Glutamatergic neuron (in vitro differentiated cells): ENCODE data around the gene RAB24. TPM values are rescaled to one million over a fixed set of nuclear protein-coding genes. Genes with fewer than 3 reads are reported as not detected.

Source experiments
- DNase-seq: peaks from one replicate; pipeline ENCODE4 v3.0.0; 2022
- H3K27ac Mint-ChIP-seq: one replicate; pipeline ENCODE4 v1.8.0; 2020; ENCODE audit warnings: mild to moderate bottlenecking, mixed read lengths, inconsistent platforms; ENCODE audit not compliant: unreplicated experiment
- H3K27me3 Mint-ChIP-seq: one replicate; pipeline ENCODE4 v1.8.0; 2020; ENCODE audit warnings: mild to moderate bottlenecking, moderate library complexity, mixed read lengths, inconsistent platforms; ENCODE audit not compliant: unreplicated experiment
- H3K36me3 Mint-ChIP-seq: one replicate; pipeline ENCODE4 v1.8.0; 2020; ENCODE audit warnings: mild to moderate bottlenecking, mixed read lengths, inconsistent platforms; ENCODE audit not compliant: unreplicated experiment
- H3K4me1 Mint-ChIP-seq: one replicate; pipeline ENCODE4 v1.8.0; 2020; ENCODE audit warnings: mild to moderate bottlenecking, low read depth, mixed read lengths, inconsistent platforms; ENCODE audit not compliant: unreplicated experiment
- H3K4me3 Mint-ChIP-seq: one replicate; pipeline ENCODE4 v1.8.0; 2020; ENCODE audit warnings: mild to moderate bottlenecking, mixed read lengths, inconsistent platforms; ENCODE audit not compliant: unreplicated experiment
- H3K9me3 Mint-ChIP-seq: one replicate; pipeline ENCODE4 v1.8.0; 2020; ENCODE audit warnings: mild to moderate bottlenecking, moderate library complexity, mixed read lengths, inconsistent platforms; ENCODE audit not compliant: unreplicated experiment
- total RNA-seq: library from RNA; stranded (reverse); fragmentation: NEBNext Ultra II Directional; extraction: Animal tissue kit (Norgen Biotek cat#: 25700); gene quantifications from one replicate; pipeline ENCODE4 v1.2.1, GENCODE V29; 2021; ENCODE audit not compliant: unreplicated experiment
- TF ChIP-seq, protein P1 (sequence below): fragments of 200-600 bp; sonication (generic); IDR thresholded peaks from one replicate; pipeline ENCODE4 v1.5.0; 2021; ENCODE audit not compliant: partially characterized antibody, unreplicated experiment

Gene RAB24
- total RNA-seq, 1 donor from 2014 or later = 13.5 TPM

DNA sequence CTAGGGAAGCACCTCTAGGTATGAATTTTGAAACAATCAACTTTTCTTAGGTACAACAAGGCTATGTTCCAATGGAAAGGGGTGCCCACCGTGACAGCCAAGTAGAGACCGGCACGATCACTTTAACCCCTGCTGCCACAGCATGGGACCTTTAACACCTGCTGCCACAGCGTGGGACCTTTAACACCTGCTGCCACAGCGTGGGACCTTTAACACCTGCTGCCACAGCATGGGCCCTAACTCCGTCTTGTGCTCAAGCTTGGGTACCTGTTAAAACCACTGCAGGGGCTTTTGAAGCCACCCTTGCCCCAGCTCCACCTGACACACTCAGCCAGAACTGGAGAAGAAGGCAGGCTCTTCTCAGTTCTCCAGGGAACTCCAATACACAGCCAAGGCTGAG, 26.4 kb upstream of the RAB24 start:
- no peaks in the 10 kb centered on the region for H3K36me3 Mint-ChIP-seq
- H3K27ac Mint-ChIP-seq = no peak overlapping the region
- DNase-seq = no peak
- peaks cover 8% of the 10 kb centered on the region for H3K27me3 Mint-ChIP-seq
- H3K9me3 Mint-ChIP-seq = peaks cover 5% of the 10 kb centered on the region
- TF ChIP-seq, protein P1, sequence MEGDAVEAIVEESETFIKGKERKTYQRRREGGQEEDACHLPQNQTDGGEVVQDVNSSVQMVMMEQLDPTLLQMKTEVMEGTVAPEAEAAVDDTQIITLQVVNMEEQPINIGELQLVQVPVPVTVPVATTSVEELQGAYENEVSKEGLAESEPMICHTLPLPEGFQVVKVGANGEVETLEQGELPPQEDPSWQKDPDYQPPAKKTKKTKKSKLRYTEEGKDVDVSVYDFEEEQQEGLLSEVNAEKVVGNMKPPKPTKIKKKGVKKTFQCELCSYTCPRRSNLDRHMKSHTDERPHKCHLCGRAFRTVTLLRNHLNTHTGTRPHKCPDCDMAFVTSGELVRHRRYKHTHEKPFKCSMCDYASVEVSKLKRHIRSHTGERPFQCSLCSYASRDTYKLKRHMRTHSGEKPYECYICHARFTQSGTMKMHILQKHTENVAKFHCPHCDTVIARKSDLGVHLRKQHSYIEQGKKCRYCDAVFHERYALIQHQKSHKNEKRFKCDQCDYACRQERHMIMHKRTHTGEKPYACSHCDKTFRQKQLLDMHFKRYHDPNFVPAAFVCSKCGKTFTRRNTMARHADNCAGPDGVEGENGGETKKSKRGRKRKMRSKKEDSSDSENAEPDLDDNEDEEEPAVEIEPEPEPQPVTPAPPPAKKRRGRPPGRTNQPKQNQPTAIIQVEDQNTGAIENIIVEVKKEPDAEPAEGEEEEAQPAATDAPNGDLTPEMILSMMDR = no peak
- no peak overlapping the region for H3K4me3 Mint-ChIP-seq
- peaks cover 22% of the 10 kb centered on the region for H3K4me1 Mint-ChIP-seq

DNA sequence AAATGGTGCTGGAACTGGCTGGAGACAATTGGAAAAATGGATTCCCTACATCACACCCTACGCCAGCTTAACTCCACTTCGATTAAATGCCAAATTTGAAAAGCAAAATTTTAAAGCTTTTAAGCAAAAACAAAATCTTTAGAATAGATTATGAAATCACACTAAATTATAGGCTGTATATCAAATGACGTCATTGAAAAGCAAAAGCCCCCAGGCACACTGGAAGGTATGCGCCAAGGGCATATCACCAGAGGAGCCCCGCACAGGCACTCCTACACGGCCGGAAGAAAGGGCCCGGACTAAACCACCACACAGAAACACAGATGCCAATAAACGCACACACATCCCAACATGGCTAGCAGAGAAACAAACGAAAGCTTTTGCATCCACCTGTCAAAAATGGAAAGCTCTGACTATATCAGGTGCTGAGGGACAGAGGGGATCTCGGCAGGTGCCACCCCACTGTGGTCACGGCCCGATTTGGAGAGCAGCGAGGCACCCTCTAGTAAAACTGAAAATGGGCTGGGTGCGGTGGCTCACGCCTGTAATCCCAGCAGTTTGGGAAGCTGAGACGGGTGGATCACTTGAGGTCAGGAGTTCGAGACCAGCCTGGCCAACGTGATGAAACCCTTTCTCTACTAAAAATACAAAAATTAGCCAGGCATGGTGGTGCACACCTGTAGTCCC, 25.2 kb upstream of the RAB24 start:
- Mint-ChIP-seq H3K27me3 (peaks cover 8% of the 10 kb centered on the region), H3K4me3 (no peak overlapping the region), H3K9me3 (peaks cover 1% of the 10 kb centered on the region), H3K4me1 (peaks cover 19% of the 10 kb centered on the region), H3K27ac (no peak overlapping the region), H3K36me3 (no peaks in the 10 kb centered on the region)
- no peak for DNase-seq
- TF ChIP-seq, protein P1 = no peak

DNA sequence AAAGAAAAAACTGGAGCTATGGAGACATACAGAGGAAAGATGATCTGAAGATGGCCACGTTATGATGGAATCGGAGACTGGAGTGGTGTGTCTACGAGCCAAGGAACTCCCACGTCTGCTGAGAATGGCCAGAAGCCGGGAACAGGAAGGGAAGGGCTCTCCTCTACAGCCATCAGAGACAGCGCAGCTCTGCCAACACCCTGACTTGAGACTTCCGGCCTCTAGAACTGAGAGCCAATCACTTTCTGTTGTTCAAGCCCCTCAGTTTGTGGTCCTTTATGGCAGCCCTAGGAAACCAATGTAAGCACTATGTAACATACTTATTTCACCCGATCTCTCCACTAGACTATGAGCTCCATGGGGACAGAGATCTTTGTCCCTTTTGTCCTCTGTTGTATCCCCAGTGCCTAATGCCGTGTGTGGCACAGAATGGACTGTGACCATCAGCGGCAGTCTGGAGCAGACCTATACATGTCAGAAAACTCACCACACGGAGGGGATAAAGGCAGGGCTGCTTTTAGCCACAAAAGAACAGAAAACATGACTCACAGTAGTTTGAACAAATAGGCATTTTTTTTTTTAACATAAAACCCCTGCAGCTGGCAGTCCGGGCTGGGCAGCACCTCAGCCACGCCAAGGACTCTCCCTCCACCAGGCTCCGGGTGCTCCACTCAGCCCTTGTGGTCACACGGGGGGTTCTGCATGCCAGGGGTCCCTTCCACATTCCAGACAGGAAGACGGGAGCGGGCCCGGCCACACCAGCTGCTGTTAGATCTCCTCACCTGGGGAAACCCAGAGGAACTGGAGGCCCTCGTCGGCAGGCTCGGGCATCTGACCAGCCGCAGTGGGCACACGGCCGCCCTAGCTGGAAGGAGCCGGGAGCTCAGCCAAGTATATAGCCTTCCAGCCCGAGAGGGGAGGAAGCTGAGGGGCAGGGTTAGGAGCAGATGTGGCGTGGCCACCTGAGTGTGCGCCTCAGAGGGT, 24.3 kb upstream of the RAB24 start:
- TF ChIP-seq, protein P1 = no peak
- peaks cover 13% of the 10 kb centered on the region for H3K4me1 Mint-ChIP-seq
- H3K27ac Mint-ChIP-seq = no peak overlapping the region
- H3K27me3 Mint-ChIP-seq = peaks cover 8% of the 10 kb centered on the region
- no peak for DNase-seq
- peaks cover 1% of the 10 kb centered on the region for H3K9me3 Mint-ChIP-seq
- H3K36me3 Mint-ChIP-seq = no peaks in the 10 kb centered on the region
- H3K4me3 Mint-ChIP-seq = no peak overlapping the region

DNA sequence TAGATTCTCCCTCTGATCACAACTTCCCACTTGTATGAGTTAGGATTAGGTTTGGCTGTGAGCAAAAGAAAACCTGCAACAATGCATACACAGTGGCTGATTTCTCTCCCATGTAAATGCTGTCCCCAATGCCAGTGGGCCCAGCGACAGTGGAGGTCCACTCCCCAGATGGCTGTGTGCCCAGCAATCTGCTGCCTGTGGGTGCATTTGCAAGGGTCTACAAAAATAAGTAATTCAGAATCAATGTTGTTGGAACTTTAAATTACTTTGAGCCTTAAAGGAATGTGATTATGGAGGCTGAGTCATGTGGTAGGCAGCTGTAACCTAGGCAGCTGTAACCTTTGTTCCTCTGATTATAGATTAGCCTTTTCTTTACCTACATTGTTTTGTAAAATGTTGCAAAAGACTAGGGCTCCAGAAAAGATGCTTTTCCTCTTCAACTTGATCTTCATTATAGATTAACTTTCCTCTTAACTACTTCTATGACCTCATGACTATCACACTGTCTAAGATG, 22.4 kb upstream of the RAB24 start:
- TF ChIP-seq, protein P1 = no peak
- Mint-ChIP-seq H3K4me1 (peaks cover under 1% of the 10 kb centered on the region), H3K27ac (no peak overlapping the region), H3K4me3 (no peak overlapping the region), H3K9me3 (peaks cover 4% of the 10 kb centered on the region), H3K36me3 (peaks cover 3% of the 10 kb centered on the region), H3K27me3 (peaks cover 4% of the 10 kb centered on the region)
- no peak for DNase-seq

DNA sequence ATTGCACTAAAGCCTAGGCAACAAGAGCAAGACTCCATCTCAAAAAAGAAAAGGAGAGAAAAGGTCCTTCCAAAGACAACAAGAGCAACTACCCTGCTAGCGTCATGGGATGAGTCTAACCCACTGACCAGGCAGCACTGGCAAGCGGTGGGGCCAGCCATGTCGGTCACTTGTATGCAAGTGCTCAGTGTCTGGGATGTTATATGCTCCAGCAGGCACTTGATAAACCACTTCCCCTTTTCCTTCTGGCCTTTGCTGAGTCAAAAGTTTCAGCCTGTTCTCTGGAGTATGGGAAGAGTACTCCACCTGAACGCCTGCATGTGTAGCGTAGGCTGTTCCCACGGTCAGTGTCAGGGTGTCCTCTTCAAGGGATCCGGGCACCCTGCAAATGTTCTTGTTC, 17.4 kb upstream of the RAB24 start:
- DNase-seq = no peak
- TF ChIP-seq, protein P1 = no peak
- H3K9me3 Mint-ChIP-seq = peaks cover 6% of the 10 kb centered on the region
- H3K27me3 Mint-ChIP-seq = no peaks in the 10 kb centered on the region
- H3K4me3 Mint-ChIP-seq = no peak overlapping the region
- H3K27ac Mint-ChIP-seq = no peak overlapping the region
- no peaks in the 10 kb centered on the region for H3K4me1 Mint-ChIP-seq
- H3K36me3 Mint-ChIP-seq = peaks cover 7% of the 10 kb centered on the region
